ENCODE results near the gene ABHD6.

ABHD6 gene

DNA sequence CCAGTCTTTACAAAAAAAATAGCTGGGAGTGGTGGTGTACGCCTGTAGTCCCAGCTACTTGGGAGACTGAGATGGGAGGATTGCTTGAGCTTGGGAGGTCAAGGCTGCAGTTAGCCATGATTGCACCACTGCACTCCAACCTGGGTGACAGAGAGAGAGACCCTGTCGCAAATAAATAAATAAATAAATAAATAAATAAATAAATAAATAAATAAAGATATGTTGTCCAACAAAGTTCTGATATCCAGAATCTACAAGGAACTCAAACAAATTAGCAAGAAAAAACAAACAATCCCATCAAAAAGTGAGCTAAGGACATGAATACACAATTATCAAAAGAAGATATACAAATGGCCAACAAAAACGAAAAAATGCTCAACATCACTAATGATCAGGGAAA lies 9.7 kb upstream of the ABHD6 start (continued):
- TF ChIP-seq ZNF558 (tag by site-specific recombination; IDR thresholded peaks at IDR 0.05), result peak; percentile 51; the same call in 1 of the 2 replicates
- TF ChIP-seq, protein P1, sequence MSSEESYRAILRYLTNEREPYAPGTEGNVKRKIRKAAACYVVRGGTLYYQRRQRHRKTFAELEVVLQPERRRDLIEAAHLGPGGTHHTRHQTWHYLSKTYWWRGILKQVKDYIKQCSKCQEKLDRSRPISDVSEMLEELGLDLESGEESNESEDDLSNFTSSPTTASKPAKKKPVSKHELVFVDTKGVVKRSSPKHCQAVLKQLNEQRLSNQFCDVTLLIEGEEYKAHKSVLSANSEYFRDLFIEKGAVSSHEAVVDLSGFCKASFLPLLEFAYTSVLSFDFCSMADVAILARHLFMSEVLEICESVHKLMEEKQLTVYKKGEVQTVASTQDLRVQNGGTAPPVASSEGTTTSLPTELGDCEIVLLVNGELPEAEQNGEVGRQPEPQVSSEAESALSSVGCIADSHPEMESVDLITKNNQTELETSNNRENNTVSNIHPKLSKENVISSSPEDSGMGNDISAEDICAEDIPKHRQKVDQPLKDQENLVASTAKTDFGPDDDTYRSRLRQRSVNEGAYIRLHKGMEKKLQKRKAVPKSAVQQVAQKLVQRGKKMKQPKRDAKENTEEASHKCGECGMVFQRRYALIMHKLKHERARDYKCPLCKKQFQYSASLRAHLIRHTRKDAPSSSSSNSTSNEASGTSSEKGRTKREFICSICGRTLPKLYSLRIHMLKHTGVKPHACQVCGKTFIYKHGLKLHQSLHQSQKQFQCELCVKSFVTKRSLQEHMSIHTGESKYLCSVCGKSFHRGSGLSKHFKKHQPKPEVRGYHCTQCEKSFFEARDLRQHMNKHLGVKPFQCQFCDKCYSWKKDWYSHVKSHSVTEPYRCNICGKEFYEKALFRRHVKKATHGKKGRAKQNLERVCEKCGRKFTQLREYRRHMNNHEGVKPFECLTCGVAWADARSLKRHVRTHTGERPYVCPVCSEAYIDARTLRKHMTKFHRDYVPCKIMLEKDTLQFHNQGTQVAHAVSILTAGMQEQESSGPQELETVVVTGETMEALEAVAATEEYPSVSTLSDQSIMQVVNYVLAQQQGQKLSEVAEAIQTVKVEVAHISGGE (tag by site-specific recombination; conservative IDR thresholded peaks at IDR 0.05; ENCODE audit: low read depth), result peak; percentile 51; the same call in 1 of the 2 replicates

DNA sequence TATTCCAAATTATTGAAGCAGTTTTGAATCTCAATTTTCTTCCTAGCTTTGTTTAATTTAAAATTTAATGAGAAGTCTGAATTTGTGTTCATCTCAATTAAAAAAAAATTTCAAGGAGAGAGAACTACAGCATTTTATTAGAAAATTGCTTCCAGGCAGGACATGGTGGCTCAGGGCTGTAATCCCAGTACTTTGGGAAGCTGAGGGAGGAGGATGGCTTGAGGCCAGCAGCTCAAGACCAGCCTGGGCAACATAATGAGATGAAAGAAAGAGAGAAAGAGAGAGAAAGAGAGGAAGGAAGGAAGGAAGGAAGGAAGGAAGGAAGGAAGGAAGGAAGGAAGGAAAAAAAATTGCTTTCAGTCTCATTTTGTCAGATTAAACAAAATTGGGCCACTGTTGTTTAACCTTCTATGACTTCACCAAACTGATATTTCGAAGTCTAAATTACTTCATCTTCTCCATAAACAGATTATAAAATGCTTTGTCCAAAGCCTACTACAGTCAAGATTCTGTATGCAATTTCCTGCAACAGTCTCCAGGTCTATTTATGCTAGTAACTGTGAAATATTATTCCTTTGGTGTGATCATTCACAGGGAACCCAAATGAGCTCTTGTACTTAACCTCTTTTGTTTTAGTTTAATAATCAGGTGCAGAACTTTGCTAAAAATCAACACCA lies 6.6 kb upstream of the ABHD6 start:
- CTCF ChIA-PET, result interaction anchor here (0.5 to 1.6 kb wide), 3 partner anchors 14 to 245 kb away, joined by 3 to 14 read pairs (median 3); no protein-coding TSS in a partner anchor
- no peaks in the 10 kb centered on the region for H3K36me3 ChIP-seq (ENCODE audit: control insufficient read depth in 2 of 2, insufficient read depth in 1 of 2, low read length in 2 of 2)
- TF ChIP-seq ZNF366 (tag by site-specific recombination; conservative IDR thresholded peaks at IDR 0.05), result peak; percentile 70
- TF ChIP-seq KLF16 (tag by site-specific recombination; IDR thresholded peaks at IDR 0.05), result no peak
- TF ChIP-seq PRDM2 (tag by site-specific recombination; IDR thresholded peaks at IDR 0.05; ENCODE audit: borderline replicate concordance), result no peak
- POLR2A ChIA-PET, result interaction anchor here (0.6 kb wide), 1 partner anchor 1353 kb away, joined by 4 read pairs; no protein-coding TSS in a partner anchor
- no peak overlapping the region for H3K27ac ChIP-seq (ENCODE audit: extremely low read depth, low read depth, low read length)
- no peak overlapping the region for H3K4me3 ChIP-seq (ENCODE audit: low read depth, low read length)
- no peaks in the 10 kb centered on the region for H3K9me3 ChIP-seq (ENCODE audit: control insufficient read depth, insufficient read depth, low read depth, low read length)
- H3K4me1 ChIP-seq (ENCODE audit: control insufficient read depth, insufficient read depth, low read length), result no peaks in the 10 kb centered on the region

GRCh38 chr3:58231666-58232065 lies 5.9 kb upstream of the ABHD6 start:
- H3K9me3 ChIP-seq (ENCODE audit: control insufficient read depth, insufficient read depth, low read depth, low read length), result no peaks in the 10 kb centered on the region
- H3K36me3 ChIP-seq (ENCODE audit: control insufficient read depth in 2 of 2, insufficient read depth in 1 of 2, low read length in 2 of 2), result no peaks in the 10 kb centered on the region
- POLR2A ChIA-PET, result no interaction called here
- CTCF ChIA-PET, result interaction anchor here (0.7 kb wide), 1 partner anchor 75 kb away, joined by 5 read pairs; the partner anchor contains the start of genes HTD2 and RPP14
- H3K4me1 ChIP-seq (ENCODE audit: control insufficient read depth, insufficient read depth, low read length), result no peaks in the 10 kb centered on the region
- no peak overlapping the region for H3K27ac ChIP-seq (ENCODE audit: extremely low read depth, low read depth, low read length)
- no peak overlapping the region for H3K4me3 ChIP-seq (ENCODE audit: low read depth, low read length)
- TF ChIP-seq ZNF37A (tag by site-specific recombination; IDR thresholded peaks at IDR 0.05) (no peak), ZNF610 (tag by site-specific recombination; IDR thresholded peaks at IDR 0.05; ENCODE audit: borderline replicate concordance) (no peak), ZFP69B (tag by site-specific recombination; IDR thresholded peaks at IDR 0.05) (no peak), ELK4 (IDR thresholded peaks at IDR 0.05; ENCODE audit: borderline replicate concordance, low read depth, low read length) (no peak), ZNF362 (tag by site-specific recombination; IDR thresholded peaks at IDR 0.05) (no peak), ZFP37 (tag by site-specific recombination; IDR thresholded peaks at IDR 0.05) (no peak), SP7 (tag by site-specific recombination; IDR thresholded peaks at IDR 0.05) (no peak), ZNF791 (tag by site-specific recombination; IDR thresholded peaks at IDR 0.05) (no peak), ZNF549 (tag by site-specific recombination; IDR thresholded peaks at IDR 0.05) (no peak), YY2 (tag by site-specific recombination; IDR thresholded peaks at IDR 0.05) (no peak), ZNF510 (tag by site-specific recombination; IDR thresholded peaks at IDR 0.05; ENCODE audit: insufficient replicate concordance) (no peak), HOXD13 (CRISPR knock-in tag; IDR thresholded peaks at IDR 0.05; ENCODE audit: borderline replicate concordance) (no peak), BCL11B (tag by site-specific recombination; IDR thresholded peaks at IDR 0.05; ENCODE audit: low read depth) (no peak)
- TF ChIP-seq, protein P2, sequence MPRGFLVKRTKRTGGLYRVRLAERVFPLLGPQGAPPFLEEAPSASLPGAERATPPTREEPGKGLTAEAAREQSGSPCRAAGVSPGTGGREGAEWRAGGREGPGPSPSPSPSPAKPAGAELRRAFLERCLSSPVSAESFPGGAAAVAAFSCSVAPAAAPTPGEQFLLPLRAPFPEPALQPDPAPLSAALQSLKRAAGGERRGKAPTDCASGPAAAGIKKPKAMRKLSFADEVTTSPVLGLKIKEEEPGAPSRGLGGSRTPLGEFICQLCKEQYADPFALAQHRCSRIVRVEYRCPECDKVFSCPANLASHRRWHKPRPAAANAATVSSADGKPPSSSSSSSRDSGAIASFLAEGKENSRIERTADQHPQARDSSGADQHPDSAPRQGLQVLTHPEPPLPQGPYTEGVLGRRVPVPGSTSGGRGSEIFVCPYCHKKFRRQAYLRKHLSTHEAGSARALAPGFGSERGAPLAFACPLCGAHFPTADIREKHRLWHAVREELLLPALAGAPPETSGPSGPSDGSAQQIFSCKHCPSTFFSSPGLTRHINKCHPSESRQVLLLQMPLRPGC (tag by site-specific recombination; IDR thresholded peaks at IDR 0.05), result no peak

Data from HEK293 (cell line).